ENCODE results near the gene LZTS2.

LZTS2 gene

GRCh38 chr10:100982916-100983830 is 16.4 kb upstream of the LZTS2 start (continued):
- TF ChIP-seq ZIC2 (tag by site-specific recombination; IDR thresholded peaks at IDR 0.05) (no peak), EGR2 (tag by site-specific recombination; IDR thresholded peaks at IDR 0.05; ENCODE audit: low read depth) (no peak), ZBTB44 (tag by site-specific recombination; IDR thresholded peaks at IDR 0.05) (no peak), GLI2 (tag by site-specific recombination; IDR thresholded peaks at IDR 0.05; ENCODE audit: borderline replicate concordance, low read depth) (no peak)

- Histone ChIP-seq H3K4me1 (ENCODE audit: control insufficient read depth, insufficient read depth, low read length) (peaks cover 6% of the 10 kb centered on the region), H3K27ac (ENCODE audit: extremely low read depth, low read depth, low read length) (no peak overlapping the region), H3K4me3 (ENCODE audit: low read depth, low read length) (no peak overlapping the region), H3K9me3 (ENCODE audit: control insufficient read depth, insufficient read depth, low read depth, low read length) (no peaks in the 10 kb centered on the region), H3K36me3 (ENCODE audit: control insufficient read depth in 2 of 2, insufficient read depth in 1 of 2, low read length in 2 of 2) (peaks cover 4 to 70% of the 10 kb centered on the region in 2 experiments)
- CTCF ChIA-PET = interaction anchor here (0.7 to 6.4 kb wide), 2 partner anchors 10 to 14 kb away, joined by 3 to 49 read pairs; partner anchors contain the start of gene LZTS2
- no peak for TF ChIP-seq CTCF (tag by site-specific recombination; IDR thresholded peaks at IDR 0.05)
- peak; percentile 74 for TF ChIP-seq ZBTB17 (tag by site-specific recombination; IDR thresholded peaks at IDR 0.05)
- POLR2A ChIA-PET = interaction anchor here (1.4 kb wide), 1 partner anchor 15 kb away, joined by 3 read pairs; the partner anchor contains the start of gene SEMA4G
Measured at GRCh38 chr10:100983868-100984671, 15.5 kb upstream of the LZTS2 start.

GRCh38 chr10:100984672-100985177 is 14.9 kb upstream of the LZTS2 start:
- peaks cover 6% of the 10 kb centered on the region for H3K4me1 ChIP-seq (ENCODE audit: control insufficient read depth, insufficient read depth, low read length)
- no peak for TF ChIP-seq EGR2 (tag by site-specific recombination; IDR thresholded peaks at IDR 0.05; ENCODE audit: low read depth)
- peak; percentile 80 for TF ChIP-seq GLIS1 (tag by site-specific recombination; IDR thresholded peaks at IDR 0.05)
- no peak for TF ChIP-seq TRIM28 (IDR thresholded peaks at IDR 0.05; ENCODE audit: borderline replicate concordance, low read length)
- ChIA-PET POLR2A (interaction anchor here (0.6 to 1.4 kb wide), 3 partner anchors 11 to 840 kb away, joined by 3 to 6 read pairs (median 3); partner anchors contain the start of gene SEMA4G), CTCF (interaction anchor here (6.4 to 16.6 kb wide), 2 partner anchors 13 to 32 kb away, joined by 49 to 274 read pairs; partner anchors contain the start of gene LZTS2)
- H3K36me3 ChIP-seq (ENCODE audit: control insufficient read depth in 2 of 2, insufficient read depth in 1 of 2, low read length in 2 of 2) = peaks cover 6 to 72% of the 10 kb centered on the region in 2 experiments
- no peaks in the 10 kb centered on the region for H3K9me3 ChIP-seq (ENCODE audit: control insufficient read depth, insufficient read depth, low read depth, low read length)
- no peak overlapping the region for H3K4me3 ChIP-seq (ENCODE audit: low read depth, low read length)
- no peak overlapping the region for H3K27ac ChIP-seq (ENCODE audit: extremely low read depth, low read depth, low read length)

GRCh38 chr10:100985336-100985735 is 14.3 kb upstream of the LZTS2 start:
- H3K4me3 ChIP-seq (ENCODE audit: low read depth, low read length) = no peak overlapping the region
- CTCF ChIA-PET = interaction anchor here (6.4 to 16.6 kb wide), 2 partner anchors 13 to 31 kb away, joined by 49 to 274 read pairs; partner anchors contain the start of gene LZTS2
- H3K27ac ChIP-seq (ENCODE audit: extremely low read depth, low read depth, low read length) = no peak overlapping the region
- peaks cover 6% of the 10 kb centered on the region for H3K4me1 ChIP-seq (ENCODE audit: control insufficient read depth, insufficient read depth, low read length)
- POLR2A ChIA-PET = interaction anchor here (0.6 to 1.4 kb wide), 4 partner anchors 10 to 840 kb away, joined by 3 to 6 read pairs (median 4); partner anchors contain the start of gene SEMA4G
- H3K9me3 ChIP-seq (ENCODE audit: control insufficient read depth, insufficient read depth, low read depth, low read length) = no peaks in the 10 kb centered on the region
- H3K36me3 ChIP-seq (ENCODE audit: control insufficient read depth in 2 of 2, insufficient read depth in 1 of 2, low read length in 2 of 2) = peaks cover 12 to 72% of the 10 kb centered on the region in 2 experiments
- TF ChIP-seq ZNF548 (tag by site-specific recombination; IDR thresholded peaks at IDR 0.05) (no peak), HOXD13 (CRISPR knock-in tag; IDR thresholded peaks at IDR 0.05; ENCODE audit: borderline replicate concordance) (no peak), PRDM10 (tag by site-specific recombination; IDR thresholded peaks at IDR 0.05) (no peak), TCF7L2 (IDR thresholded peaks at IDR 0.05; ENCODE audit: borderline replicate concordance, low read depth, low read length) (no peak), ZNF624 (tag by site-specific recombination; IDR thresholded peaks at IDR 0.05) (no peak), ZFHX2 (tag by site-specific recombination; conservative IDR thresholded peaks at IDR 0.05) (peak; percentile 90)
